GM12878 (cell line): ENCODE results near the gene PRKG1. TPM values are rescaled to one million over a fixed set of nuclear protein-coding genes. Genes with fewer than 3 reads are reported as not detected.

Experiments
- ATAC-seq: fragments of 200-7000 bp; cut with Tn5 transposase; 3 replicates; pipeline ENCODE4 v1.9.1; 2020; ENCODE audit warnings: mild to moderate bottlenecking, moderate library complexity
- BruUV-seq: library from RNA; stranded (reverse); fragments of 400-500 nt; replicated peaks from 2 replicates; lab custom pipeline; 2021; lab: Mats Ljungman, UMichigan
- CTCF ChIA-PET: fragments of 300-600 bp; sonication (Branson Sonifier 250); formaldehyde crosslinking; extraction: SDS; loops from one replicate; lab custom pipeline; 2021; ENCODE audit warnings: inconsistent platforms; lab: Yijun Ruan, JAX
- POLR2A ChIA-PET: fragments of 350-600 bp; formaldehyde crosslinking; extraction: SDS; loops from one replicate; lab custom pipeline; 2021; ENCODE audit warnings: inconsistent platforms; lab: Charles Lee
- RAD21 ChIA-PET: fragments of 300-600 bp; sonication (Branson Sonifier 250); formaldehyde crosslinking; loops from one replicate; lab custom pipeline; 2023; ENCODE audit warnings: antibody characterized with exemption; ENCODE audit not compliant: unreplicated experiment; lab: Charles Lee
- SMC1A ChIA-PET: fragments of 300-600 bp; sonication (Branson Sonifier 250); formaldehyde crosslinking; loops from one replicate; lab custom pipeline; 2023; ENCODE audit not compliant: unreplicated experiment, uncharacterized antibody; lab: Charles Lee
- DNase-seq: peaks from one replicate; pipeline ENCODE4 v3.0.0-alpha.2; 2011; ENCODE audit warnings: low read depth, low spot score
- FAIRE-seq: peaks from 3 replicates; lab custom pipeline; 2011; peaks lifted over from hg19 to GRCh38; lab: Jason Lieb, UNC
- H2AFZ ChIP-seq: 2 replicates; pipeline ENCODE4 v1.6.0; 2011; ENCODE audit warnings: low read depth, low read length, control low read depth; ENCODE audit not compliant: control insufficient read depth
- H3K27ac ChIP-seq: 2 replicates; pipeline ENCODE4 v1.5.1; 2011; ENCODE audit warnings: control low read depth; ENCODE audit not compliant: control insufficient read depth, insufficient read depth
- H3K27me3 ChIP-seq, 2 experiments: replicated peaks in 1 of 2; 2 replicates each; pipeline versions ENCODE4 v1.6.0 to v1.6.1; 2011; ENCODE audit warnings: low read length in 1 of 2; ENCODE audit not compliant: control insufficient read depth in 2 of 2, insufficient read depth in 2 of 2
- H3K36me3 ChIP-seq, 2 experiments: 2 replicates each; pipeline ENCODE4 v1.5.1; 2011; ENCODE audit warnings: low read length in 1 of 2; ENCODE audit not compliant: control insufficient read depth in 2 of 2, insufficient read depth in 2 of 2
- H3K4me1 ChIP-seq: 2 replicates; pipeline ENCODE4 v1.6.1; 2011; ENCODE audit warnings: mild to moderate bottlenecking, low read length, moderate library complexity, mixed read lengths; ENCODE audit not compliant: control insufficient read depth, insufficient read depth
- H3K4me2 ChIP-seq: 2 replicates; pipeline ENCODE4 v1.6.0; 2011; ENCODE audit warnings: control low read depth; ENCODE audit not compliant: control insufficient read depth, insufficient read depth
- H3K4me3 ChIP-seq: fragments of 200-600 bp; sonication (generic); 2 replicates; pipeline ENCODE4 v1.5.1; 2016
- H3K79me2 ChIP-seq: 2 replicates; pipeline ENCODE4 v1.6.0; 2011; ENCODE audit warnings: low read length; ENCODE audit not compliant: control insufficient read depth, insufficient read depth
- H3K9ac ChIP-seq: 2 replicates; pipeline ENCODE4 v1.8.0; 2011; ENCODE audit warnings: low read length, control low read depth, mixed read lengths; ENCODE audit not compliant: control insufficient read depth, insufficient read depth
- H3K9me3 ChIP-seq: replicated peaks from 3 replicates; pipeline ENCODE4 v1.5.1; 2011; ENCODE audit warnings: mild to moderate bottlenecking, low read length; ENCODE audit not compliant: control insufficient read depth, insufficient read depth
- H4K20me1 ChIP-seq: 2 replicates; pipeline ENCODE4 v1.6.0; 2011; ENCODE audit not compliant: control insufficient read depth, insufficient read depth
- CHD1 ChIP-seq: IDR thresholded peaks from 2 replicates; pipeline ENCODE4 v1.6.1; 2012; ENCODE audit warnings: low read depth, low read length, improper control_type of control experiment
- CREM ChIP-seq: IDR thresholded peaks from 2 replicates; pipeline ENCODE4 v1.6.1; 2014; ENCODE audit warnings: antibody characterized with exemption, low read depth
- DPF2 ChIP-seq: fragments of 450-650 bp; IDR thresholded peaks from 2 replicates; pipeline ENCODE4 v1.6.1; 2017; ENCODE audit warnings: mild to moderate bottlenecking
- HDGF ChIP-seq: fragments of 450-650 bp; IDR thresholded peaks from 2 replicates; pipeline ENCODE4 v1.6.1; 2016; ENCODE audit warnings: antibody characterized with exemption
- IRF4 ChIP-seq: IDR thresholded peaks from 2 replicates; pipeline ENCODE4 v1.6.1; 2011; ENCODE audit warnings: low read depth, low read length
- KLF5 ChIP-seq: fragments of 450-650 bp; IDR thresholded peaks from 2 replicates; pipeline ENCODE4 v1.6.1; 2014; ENCODE audit warnings: mild to moderate bottlenecking; ENCODE audit not compliant: partially characterized antibody
- RFX5 ChIP-seq: IDR thresholded peaks from 2 replicates; pipeline ENCODE4 v1.6.1; 2011; ENCODE audit warnings: low read depth, low read length, improper control_type of control experiment
- TCF12 ChIP-seq: IDR thresholded peaks from 2 replicates; pipeline ENCODE4 v1.6.1; 2011; ENCODE audit warnings: low read depth, mild to moderate bottlenecking, low read length
- ZNF274 ChIP-seq: IDR thresholded peaks from one replicate; pipeline ENCODE4 v1.8.0; 2011; ENCODE audit not compliant: insufficient read length, insufficient read depth
- WGBS: methylation state at CpG from one replicate; pipeline ENCODE4 v1.1.6; 2016; ENCODE audit warnings: low lambda C conversion rate; ENCODE audit not compliant: insufficient replicate concordance, insufficient coverage; ENCODE audit errors: missing lambda C conversion rate; 5-methylcytosine and 5-hydroxymethylcytosine counted together
- in situ Hi-C: fragments of 300-500 bp; cut with MboI; formaldehyde crosslinking; loops from 9 replicates; pipeline ENCODE4 v1.14.3; 2018; ENCODE audit warnings: mixed read lengths
- intact Hi-C: fragments of 100-400 bp; cut with micrococcal nuclease; formaldehyde crosslinking; loops from one replicate; pipeline ENCODE4 v1.14.2; 2022; ENCODE audit not compliant: unreplicated experiment
- polyA plus RNA-seq, 11 experiments: library from polyadenylated mRNA; depleted of rRNA in 4 of 11; unstranded in 6 of 11; stranded (reverse) in 5 of 11; fragments of >200 nt; fragmentation: Nextera tagmentation in 4 of 11; fragmentation: Illumina TruSeq in 1 of 11; extraction: Ambion mirVana in 4 of 11; extraction: Trizol in 1 of 11; gene quantifications; 1 replicate in 1 of 11; 2 replicates in 10 of 11; pipeline versions ENCODE4 v1.2.1 to v1.2.3, GENCODE V29; 2011 to 2016; ENCODE audit warnings: inconsistent platforms in 2 of 11, missing spikeins in 2 of 11, low read depth in 1 of 11
- total RNA-seq, 4 experiments: library from RNA; depleted of rRNA in 3 of 4; stranded (reverse); fragments of >200 nt in 3 of 4; fragmentation: Illumina TruSeq in 1 of 4; extraction: Trizol in 1 of 4; gene quantifications; 2 replicates each; pipeline versions ENCODE4 v1.2.1 to v1.2.3, GENCODE V29; 2013 to 2021
- TF ChIP-seq, protein P1 (sequence below): IDR thresholded peaks from 2 replicates; pipeline ENCODE4 v1.6.1; 2011; ENCODE audit warnings: mild to moderate bottlenecking, low read depth, low read length, moderate library complexity; ENCODE audit not compliant: insufficient replicate concordance
- TF ChIP-seq, protein P2 (sequence below): fragments of 150-350 bp; IDR thresholded peaks from 2 replicates; pipeline ENCODE4 v1.6.1; 2016; ENCODE audit warnings: low read depth, low read length

Gene PRKG1
- total and polyA plus RNA-seq, 10 of the 15 experiments (the other 5 are each of a cell fraction or from before 2014, with no cell fraction given), result 0.04 to 0.05 TPM; not detected in 8

DNA sequence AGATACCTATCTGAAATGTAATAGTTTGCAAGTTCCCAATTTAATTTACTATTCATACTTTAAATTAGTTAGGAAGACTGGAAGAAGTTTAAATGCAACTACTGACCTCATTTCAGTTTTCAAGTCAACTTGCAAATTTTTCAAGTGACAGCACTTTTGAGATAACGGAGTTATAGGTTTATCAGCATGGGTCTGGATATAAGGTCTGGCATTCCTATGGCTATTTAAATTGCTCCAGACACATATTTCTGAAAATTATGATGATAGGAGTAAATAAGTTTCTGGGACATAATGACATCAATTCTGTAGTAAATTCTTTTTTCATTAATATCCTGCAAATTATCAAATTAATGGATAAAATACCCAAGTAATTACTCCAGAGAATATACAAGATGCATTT, 251.9 kb downstream of the PRKG1 start:
- Histone ChIP-seq H3K4me2 (no peak overlapping the region), H3K4me1 (no peaks in the 10 kb centered on the region), H4K20me1 (no peaks in the 10 kb centered on the region), H3K27me3 (no peaks in the 10 kb centered on the region), H3K4me3 (no peak overlapping the region), H3K79me2 (no peaks in the 10 kb centered on the region), H3K9ac (no peak overlapping the region), H3K27ac (no peak overlapping the region), H3K9me3 (no peaks in the 10 kb centered on the region), H3K36me3 (no peaks in the 10 kb centered on the region), H2AFZ (no peak overlapping the region)
- no peak for DNase-seq
- ChIA-PET SMC1A (no interaction called here), CTCF (no interaction called here), POLR2A (no interaction called here), RAD21 (no interaction called here)
- in situ Hi-C loops (no loop called here), intact Hi-C loops (no loop called here)
- TF ChIP-seq DPF2 (no peak), CREM (no peak), CHD1 (no peak), TCF12 (no peak), HDGF (no peak), IRF4 (no peak), KLF5 (no peak), ZNF274 (no peak), RFX5 (no peak)
- TF ChIP-seq, protein P1, sequence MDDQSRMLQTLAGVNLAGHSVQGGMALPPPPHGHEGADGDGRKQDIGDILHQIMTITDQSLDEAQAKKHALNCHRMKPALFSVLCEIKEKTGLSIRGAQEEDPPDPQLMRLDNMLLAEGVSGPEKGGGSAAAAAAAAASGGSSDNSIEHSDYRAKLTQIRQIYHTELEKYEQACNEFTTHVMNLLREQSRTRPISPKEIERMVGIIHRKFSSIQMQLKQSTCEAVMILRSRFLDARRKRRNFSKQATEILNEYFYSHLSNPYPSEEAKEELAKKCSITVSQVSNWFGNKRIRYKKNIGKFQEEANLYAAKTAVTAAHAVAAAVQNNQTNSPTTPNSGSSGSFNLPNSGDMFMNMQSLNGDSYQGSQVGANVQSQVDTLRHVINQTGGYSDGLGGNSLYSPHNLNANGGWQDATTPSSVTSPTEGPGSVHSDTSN, result no peak
- TF ChIP-seq, protein P2, sequence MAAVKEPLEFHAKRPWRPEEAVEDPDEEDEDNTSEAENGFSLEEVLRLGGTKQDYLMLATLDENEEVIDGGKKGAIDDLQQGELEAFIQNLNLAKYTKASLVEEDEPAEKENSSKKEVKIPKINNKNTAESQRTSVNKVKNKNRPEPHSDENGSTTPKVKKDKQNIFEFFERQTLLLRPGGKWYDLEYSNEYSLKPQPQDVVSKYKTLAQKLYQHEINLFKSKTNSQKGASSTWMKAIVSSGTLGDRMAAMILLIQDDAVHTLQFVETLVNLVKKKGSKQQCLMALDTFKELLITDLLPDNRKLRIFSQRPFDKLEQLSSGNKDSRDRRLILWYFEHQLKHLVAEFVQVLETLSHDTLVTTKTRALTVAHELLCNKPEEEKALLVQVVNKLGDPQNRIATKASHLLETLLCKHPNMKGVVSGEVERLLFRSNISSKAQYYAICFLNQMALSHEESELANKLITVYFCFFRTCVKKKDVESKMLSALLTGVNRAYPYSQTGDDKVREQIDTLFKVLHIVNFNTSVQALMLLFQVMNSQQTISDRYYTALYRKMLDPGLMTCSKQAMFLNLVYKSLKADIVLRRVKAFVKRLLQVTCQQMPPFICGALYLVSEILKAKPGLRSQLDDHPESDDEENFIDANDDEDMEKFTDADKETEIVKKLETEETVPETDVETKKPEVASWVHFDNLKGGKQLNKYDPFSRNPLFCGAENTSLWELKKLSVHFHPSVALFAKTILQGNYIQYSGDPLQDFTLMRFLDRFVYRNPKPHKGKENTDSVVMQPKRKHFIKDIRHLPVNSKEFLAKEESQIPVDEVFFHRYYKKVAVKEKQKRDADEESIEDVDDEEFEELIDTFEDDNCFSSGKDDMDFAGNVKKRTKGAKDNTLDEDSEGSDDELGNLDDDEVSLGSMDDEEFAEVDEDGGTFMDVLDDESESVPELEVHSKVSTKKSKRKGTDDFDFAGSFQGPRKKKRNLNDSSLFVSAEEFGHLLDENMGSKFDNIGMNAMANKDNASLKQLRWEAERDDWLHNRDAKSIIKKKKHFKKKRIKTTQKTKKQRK, result no peak
- 0% methylated on average over 1 of the region's 1 CpG for WGBS
- no TSS peak for BruUV-seq
- no peak for FAIRE-seq
- ATAC-seq, result no peak
